Colon (tissue), 2 donors: Measurements from ENCODE around the gene DEFB128.
"Not testable (repeated sequence)": the region's sequence is repeated elsewhere in the genome, so short reads cannot be mapped to it uniquely, and the experiment has no call there.

ENCODE experiments used
- FAIRE-seq: peaks from 2 replicates; lab custom pipeline; 2012; peaks lifted over from hg19 to GRCh38; lab: Jason Lieb, UNC
- donor health status: control.
- donor health status: control.

The DEFB128 gene

GRCh38 chr20:189611-190010 lies at the start of gene DEFB128:
TSS of gene DEFB128 (minus strand) at chr20:189711. CDS start at chr20:189623, 88 bp downstream.
- FAIRE-seq: no peak

- FAIRE-seq: no peak
Measured at GRCh38 chr20:237929-238328, 48.4 kb upstream of the DEFB128 start.

- no peak for FAIRE-seq
Measured at GRCh38 chr20:237489-237888, 48.0 kb upstream of the DEFB128 start.

- no peak for FAIRE-seq
Measured at GRCh38 chr20:235891-236290, 46.4 kb upstream of the DEFB128 start.

GRCh38 chr20:227439-228105 lies 38.1 kb upstream of the DEFB128 start:
- FAIRE-seq: no peak

- no peak for FAIRE-seq
Measured at GRCh38 chr20:226958-227357, 37.4 kb upstream of the DEFB128 start, which contains the start of gene DEFB129. TSS of gene DEFB129 (plus strand) at chr20:227258. CDS start at chr20:227289, 31 bp downstream.

GRCh38 chr20:225879-226278 lies 36.4 kb upstream of the DEFB128 start:
- FAIRE-seq: not testable (repeated sequence)

- no peak for FAIRE-seq
Measured at GRCh38 chr20:221258-221830, 31.8 kb upstream of the DEFB128 start.

GRCh38 chr20:219290-220115 lies 30.0 kb upstream of the DEFB128 start:
- no peak for FAIRE-seq

GRCh38 chr20:217266-217665 lies 27.8 kb upstream of the DEFB128 start:
- no peak for FAIRE-seq

- no peak for FAIRE-seq
Measured at GRCh38 chr20:215796-216195, 26.3 kb upstream of the DEFB128 start.

- FAIRE-seq: no peak
Measured at GRCh38 chr20:214383-214782, 24.9 kb upstream of the DEFB128 start.

GRCh38 chr20:210809-211502 lies 21.4 kb upstream of the DEFB128 start:
- no peak for FAIRE-seq

- peak; percentile 78 for FAIRE-seq
Measured at GRCh38 chr20:208942-209566, 19.5 kb upstream of the DEFB128 start.

GRCh38 chr20:203630-204029 lies 14.1 kb upstream of the DEFB128 start:
- not testable (repeated sequence) for FAIRE-seq

- no peak for FAIRE-seq
Measured at GRCh38 chr20:199996-200395, 10.5 kb upstream of the DEFB128 start.

GRCh38 chr20:198225-198624 lies 8.7 kb upstream of the DEFB128 start:
- no peak for FAIRE-seq

GRCh38 chr20:187733-188132 lies 1.8 kb downstream of the DEFB128 start:
- FAIRE-seq: no peak

GRCh38 chr20:184288-184687 lies 5.2 kb downstream of the DEFB128 start:
- no peak for FAIRE-seq

GRCh38 chr20:168876-169275 lies 20.6 kb downstream of the DEFB128 start:
- no peak for FAIRE-seq

- no peak for FAIRE-seq
Measured at GRCh38 chr20:164618-165017, 24.9 kb downstream of the DEFB128 start.

- no peak for FAIRE-seq
Measured at GRCh38 chr20:157154-157553, 32.4 kb downstream of the DEFB128 start, which contains the start of gene DEFB127. TSS of gene DEFB127 (plus strand) at chr20:157454. CDS start at chr20:157545, 91 bp downstream.
